Measurements from ENCODE around the gene TXNDC15. TPM values are rescaled to one million over a fixed set of nuclear protein-coding genes. Genes with fewer than 3 reads are reported as not detected.

Gene TXNDC15
- total and polyA plus RNA-seq, 2 of the 13 experiments (the other 11 are each of a cell fraction or from before 2014, with no cell fraction given): 22.2 to 49.9 TPM

- TF ChIP-seq ZNF800 (CRISPR knock-in tag; IDR thresholded peaks at IDR 0.05) (no peak), BCL3 (CRISPR knock-in tag; IDR thresholded peaks at IDR 0.05) (no peak), GTF3A (CRISPR knock-in tag; conservative IDR thresholded peaks at IDR 0.05) (no peak), GTF2F1 (IDR thresholded peaks at IDR 0.05; ENCODE audit: low read length) (no peak), NCOA1 (CRISPR knock-in tag; IDR thresholded peaks at IDR 0.05) (no peak), ZFP90 (CRISPR knock-in tag; IDR thresholded peaks at IDR 0.05; ENCODE audit: borderline replicate concordance) (no peak), TARDBP (CRISPR knock-in tag; IDR thresholded peaks at IDR 0.05) (no peak), ZNF275 (CRISPR knock-in tag; IDR thresholded peaks at IDR 0.05; ENCODE audit: borderline replicate concordance) (no peak), HHEX (CRISPR knock-in tag; IDR thresholded peaks at IDR 0.05) (no peak), ZNF331 (CRISPR knock-in tag; IDR thresholded peaks at IDR 0.05) (no peak), ZBTB37 (CRISPR knock-in tag; IDR thresholded peaks at IDR 0.05) (no peak), ZNF674 (CRISPR knock-in tag; IDR thresholded peaks at IDR 0.05; ENCODE audit: low read depth) (no peak), ATF7 (IDR thresholded peaks at IDR 0.05) (no peak), ATF7 (CRISPR knock-in tag; IDR thresholded peaks at IDR 0.05) (no peak), PAWR (CRISPR knock-in tag; IDR thresholded peaks at IDR 0.05; ENCODE audit: borderline replicate concordance) (no peak), ZNF547 (CRISPR knock-in tag; IDR thresholded peaks at IDR 0.05) (no peak), RBM22 (optimal IDR thresholded peaks at IDR 0.05; ENCODE audit: low read length) (no peak), ZNF3 (CRISPR knock-in tag; IDR thresholded peaks at IDR 0.05) (no peak), ZC3H4 (CRISPR knock-in tag; IDR thresholded peaks at IDR 0.05; ENCODE audit: borderline replicate concordance) (no peak), RCOR2 (CRISPR knock-in tag; IDR thresholded peaks at IDR 0.05) (no peak)
- TF ChIP-seq, protein P1, sequence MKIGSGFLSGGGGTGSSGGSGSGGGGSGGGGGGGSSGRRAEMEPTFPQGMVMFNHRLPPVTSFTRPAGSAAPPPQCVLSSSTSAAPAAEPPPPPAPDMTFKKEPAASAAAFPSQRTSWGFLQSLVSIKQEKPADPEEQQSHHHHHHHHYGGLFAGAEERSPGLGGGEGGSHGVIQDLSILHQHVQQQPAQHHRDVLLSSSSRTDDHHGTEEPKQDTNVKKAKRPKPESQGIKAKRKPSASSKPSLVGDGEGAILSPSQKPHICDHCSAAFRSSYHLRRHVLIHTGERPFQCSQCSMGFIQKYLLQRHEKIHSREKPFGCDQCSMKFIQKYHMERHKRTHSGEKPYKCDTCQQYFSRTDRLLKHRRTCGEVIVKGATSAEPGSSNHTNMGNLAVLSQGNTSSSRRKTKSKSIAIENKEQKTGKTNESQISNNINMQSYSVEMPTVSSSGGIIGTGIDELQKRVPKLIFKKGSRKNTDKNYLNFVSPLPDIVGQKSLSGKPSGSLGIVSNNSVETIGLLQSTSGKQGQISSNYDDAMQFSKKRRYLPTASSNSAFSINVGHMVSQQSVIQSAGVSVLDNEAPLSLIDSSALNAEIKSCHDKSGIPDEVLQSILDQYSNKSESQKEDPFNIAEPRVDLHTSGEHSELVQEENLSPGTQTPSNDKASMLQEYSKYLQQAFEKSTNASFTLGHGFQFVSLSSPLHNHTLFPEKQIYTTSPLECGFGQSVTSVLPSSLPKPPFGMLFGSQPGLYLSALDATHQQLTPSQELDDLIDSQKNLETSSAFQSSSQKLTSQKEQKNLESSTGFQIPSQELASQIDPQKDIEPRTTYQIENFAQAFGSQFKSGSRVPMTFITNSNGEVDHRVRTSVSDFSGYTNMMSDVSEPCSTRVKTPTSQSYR (CRISPR knock-in tag; IDR thresholded peaks at IDR 0.05; ENCODE audit: borderline replicate concordance): no peak
Observed at GRCh38 chr5:134874831-134875655, 872 bp downstream of the TXNDC15 start (continued).

All from HepG2 (cell line).